Stimulated activated CD8-positive, alpha-beta memory T cell treated with anti-CD3 and anti-CD28 coated beads, Interleukin-15, amount 100 ng/mL, for 48 hours (primary cell): ENCODE results near the gene PTPRF.
A peak's percentile ranks its signal among the peaks of the same experiment; 100 is the strongest.

Experiments
- DNase-seq, 2 donors: peaks; one replicate each; pipeline ENCODE4 v3.0.0-alpha.2; 2020; ENCODE audit warnings: low read depth in 2 of 2

PTPRF gene

GRCh38 chr1:43552059-43552742 is 21.5 kb downstream of the PTPRF start:
- DNase-seq: no peak

DNA sequence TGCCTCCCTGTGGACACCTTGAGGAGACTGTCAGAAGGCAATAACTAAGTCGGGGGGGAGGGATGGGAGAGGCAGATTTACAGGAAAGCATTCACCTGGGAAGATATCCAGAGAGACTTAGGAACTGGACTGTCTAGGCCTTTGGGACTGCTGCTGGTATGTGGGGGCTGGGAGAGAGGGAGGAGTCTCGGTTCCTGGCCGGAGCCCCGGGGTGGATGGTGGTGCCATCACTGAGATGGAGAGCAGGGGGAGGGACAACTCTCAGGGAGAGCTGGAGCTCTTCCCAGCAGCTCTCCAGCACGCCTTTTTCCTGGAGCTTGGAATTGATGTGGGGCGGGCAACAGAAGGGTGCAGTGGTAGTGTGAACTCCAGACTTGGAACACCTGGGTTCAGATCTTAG is 22.1 kb downstream of the PTPRF start:
- DNase-seq: no peak

DNA sequence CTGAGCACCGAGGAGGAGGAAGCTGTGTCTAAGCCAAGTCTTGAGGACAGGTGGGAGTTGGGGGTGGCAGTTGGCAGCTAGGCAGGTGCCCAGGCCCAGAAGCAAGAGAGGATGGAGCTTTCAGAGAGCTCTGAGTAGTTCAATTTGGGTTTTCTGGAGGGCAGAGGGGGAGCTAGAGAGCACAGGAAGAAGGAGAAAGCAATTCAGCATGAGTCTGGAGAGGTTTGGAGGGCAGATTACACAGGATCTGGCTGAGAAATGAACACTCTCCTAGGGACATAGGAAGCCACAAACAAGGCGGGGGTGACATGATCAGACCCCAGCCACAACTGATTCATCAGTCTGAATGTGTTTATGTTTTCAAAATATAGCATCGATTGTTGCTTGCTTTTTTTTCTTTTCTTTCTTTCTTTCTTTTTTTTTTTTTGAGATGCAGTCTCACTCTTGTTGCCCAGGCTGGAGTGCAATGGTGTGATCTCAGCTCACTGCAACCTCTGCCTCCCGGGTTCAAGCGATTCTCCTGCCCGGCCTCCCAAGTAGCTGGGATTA is 23.8 kb downstream of the PTPRF start:
- peak in 1 of 2 donors; percentile 16 for DNase-seq

GRCh38 chr1:43556782-43557181 is 26.1 kb downstream of the PTPRF start:
- no peak for DNase-seq

GRCh38 chr1:43557744-43558245 is 27.1 kb downstream of the PTPRF start:
- DNase-seq: no peak

DNA sequence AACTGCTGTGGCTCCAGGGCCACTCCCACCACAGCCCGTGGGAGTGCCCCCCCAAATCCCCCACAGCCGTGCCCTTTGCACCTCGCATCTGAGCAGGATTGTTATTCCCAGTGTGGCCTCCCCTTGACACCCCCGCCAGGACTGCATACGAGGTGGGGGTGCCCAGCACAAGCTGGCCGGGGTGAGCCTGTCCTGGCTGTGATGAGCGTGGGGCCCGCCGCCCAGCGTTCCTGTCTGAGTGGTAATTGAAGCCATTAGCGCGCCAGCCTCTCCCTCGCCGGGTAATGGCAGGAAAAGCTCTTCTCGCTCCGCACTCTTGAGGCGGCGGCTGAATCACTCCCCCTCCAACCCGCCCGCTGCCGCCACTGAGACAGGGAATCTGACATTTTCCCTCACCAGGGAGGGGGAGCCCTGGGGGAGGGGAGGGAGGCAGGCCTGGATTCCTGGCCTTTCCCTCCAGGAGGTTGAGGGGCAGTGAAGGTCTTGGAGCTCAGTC is 27.7 kb downstream of the PTPRF start:
- DNase-seq: no peak

GRCh38 chr1:43559714-43560113 is 29.0 kb downstream of the PTPRF start:
- no peak for DNase-seq

DNA sequence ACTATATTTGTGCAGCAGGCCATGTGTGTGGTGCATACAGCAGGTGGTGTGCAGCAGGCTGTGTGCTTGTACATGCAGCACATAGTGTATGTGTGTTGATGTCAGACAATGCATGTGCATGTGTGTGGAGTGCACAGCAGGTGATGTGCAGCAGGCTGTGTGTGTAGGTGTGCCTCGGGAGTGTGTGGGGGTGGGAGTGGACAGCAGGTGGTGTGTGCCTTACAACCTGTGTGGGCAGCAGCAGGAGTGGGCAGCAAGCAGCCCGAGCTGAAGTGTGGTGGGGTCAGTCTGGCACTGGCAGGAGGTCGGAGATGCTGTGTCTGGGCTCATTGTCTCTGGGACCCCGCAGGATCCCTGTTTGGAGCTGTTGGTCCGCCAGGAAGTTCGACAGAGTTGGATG is 29.6 kb downstream of the PTPRF start:
- no peak for DNase-seq

- no peak for DNase-seq
These were observed 33.3 kb downstream of the PTPRF start for GRCh38 chr1:43563876-43564539.

GRCh38 chr1:43564551-43565348 is 34.1 kb downstream of the PTPRF start:
- no peak for DNase-seq

DNA sequence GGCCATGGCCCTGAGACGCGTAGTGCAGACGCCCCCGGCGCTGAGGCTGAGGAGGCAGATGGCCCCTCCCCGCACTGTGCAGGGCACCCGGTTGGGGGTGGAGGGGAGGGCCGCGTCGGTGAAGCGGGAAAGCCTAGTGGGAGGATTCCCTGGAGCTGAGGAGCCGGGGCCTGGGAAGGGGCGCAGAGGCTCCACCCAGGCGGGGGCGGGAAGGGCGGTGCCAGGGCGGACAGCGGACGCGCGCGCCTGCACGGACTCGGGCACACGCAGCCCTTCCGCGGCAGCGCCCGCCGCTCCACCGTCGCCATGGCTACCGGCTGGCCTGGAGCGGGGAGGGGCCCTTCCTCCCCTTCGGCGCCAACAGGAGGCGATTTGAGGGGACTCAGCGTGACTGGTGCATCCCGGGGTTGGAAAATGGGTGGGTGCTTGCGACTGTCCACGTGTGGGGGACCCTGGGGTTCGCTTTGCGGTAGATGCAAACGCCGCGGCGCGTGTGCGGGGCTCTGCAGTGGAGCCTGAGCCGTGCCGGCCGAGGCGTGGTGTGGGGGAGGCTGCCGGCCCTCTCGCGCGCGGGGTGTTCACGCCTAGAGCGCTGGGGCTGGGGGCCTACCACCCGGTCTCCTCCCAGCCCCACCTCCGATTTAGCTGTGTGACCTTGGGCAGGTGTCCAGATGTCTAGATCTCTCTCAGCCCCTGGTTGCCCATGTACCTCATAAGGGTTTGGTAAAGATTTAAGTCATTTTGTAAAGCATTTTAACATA is 35.1 kb downstream of the PTPRF start:
- peak; percentile 22 to 27 for DNase-seq

DNA sequence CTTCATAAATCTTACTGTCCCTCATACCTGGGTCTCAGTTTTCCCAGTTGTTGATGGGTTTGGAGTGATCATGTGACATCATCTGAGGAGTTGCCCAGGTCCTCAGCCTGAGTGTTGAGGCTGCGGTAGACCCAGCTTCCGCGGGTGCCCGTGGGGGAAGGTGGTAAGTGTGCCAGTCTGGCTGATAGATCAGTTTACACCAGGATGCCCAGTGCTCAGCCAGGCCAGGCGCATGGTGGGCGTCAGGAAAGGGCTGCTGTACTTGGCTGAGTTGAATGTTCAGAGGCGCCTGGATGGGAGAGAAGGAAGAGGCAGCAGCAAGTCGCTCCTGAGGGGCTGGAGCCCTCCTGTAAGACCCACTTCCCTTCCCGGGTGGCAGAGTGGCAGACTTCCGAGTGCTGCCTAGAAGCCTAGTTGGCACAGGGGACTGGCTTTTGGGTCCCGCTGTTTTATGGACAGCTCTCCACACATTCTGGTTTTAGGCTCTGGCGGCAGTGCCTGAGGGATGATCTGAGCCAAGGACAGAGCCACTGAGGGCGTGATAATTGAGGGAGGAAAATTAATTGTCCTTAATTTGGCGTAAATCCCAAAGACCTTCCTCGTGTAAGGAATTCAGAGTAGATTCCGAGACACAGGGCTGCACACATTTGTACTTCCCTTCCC is 35.8 kb downstream of the PTPRF start:
- DNase-seq: no peak

GRCh38 chr1:43569175-43569574 is 38.5 kb downstream of the PTPRF start:
- no peak for DNase-seq

DNA sequence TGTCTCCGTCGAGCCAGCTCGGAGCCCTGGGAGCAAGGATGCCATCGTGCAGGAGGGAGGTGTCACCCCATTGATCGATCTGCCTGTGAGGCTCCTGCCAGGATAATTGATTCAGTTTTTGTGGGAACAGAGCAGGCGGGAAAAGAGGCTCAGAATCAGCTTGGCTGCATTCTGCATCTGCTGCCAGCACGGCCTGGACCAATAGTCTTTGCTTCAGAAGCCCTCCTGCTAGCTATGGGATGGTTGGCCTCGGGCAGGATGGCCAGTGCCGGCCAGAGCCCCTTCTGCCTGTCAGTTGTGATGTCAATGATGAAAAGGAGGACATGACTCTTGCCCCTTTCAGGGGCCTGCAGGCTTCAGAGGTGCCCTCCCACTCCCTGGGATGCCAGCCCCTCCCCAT is 39.6 kb downstream of the PTPRF start:
- DNase-seq: no peak

- DNase-seq: no peak
These were observed 40.0 kb downstream of the PTPRF start for GRCh38 chr1:43570715-43571114.

- no peak for DNase-seq
These were observed 41.4 kb downstream of the PTPRF start for GRCh38 chr1:43572084-43572483.

DNA sequence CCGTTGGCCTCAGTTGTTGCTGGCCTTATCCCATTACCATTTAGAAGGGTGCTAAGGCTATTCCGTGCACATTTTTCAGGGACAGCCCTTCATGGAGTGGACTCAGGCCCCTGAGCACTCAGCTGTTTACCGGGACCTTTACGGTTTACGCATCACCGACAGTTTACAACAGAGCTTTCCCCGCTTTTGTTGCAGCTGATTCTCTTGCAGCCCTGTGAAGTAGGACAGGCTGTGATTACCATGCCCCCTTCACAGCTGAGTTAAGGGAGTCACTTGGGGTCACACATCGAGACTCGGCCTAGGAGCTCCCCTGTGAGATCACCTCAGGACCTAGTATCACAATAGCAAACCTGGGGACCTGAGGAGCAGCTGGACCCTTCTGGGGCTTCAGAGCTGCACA is 41.9 kb downstream of the PTPRF start:
- DNase-seq: no peak

DNA sequence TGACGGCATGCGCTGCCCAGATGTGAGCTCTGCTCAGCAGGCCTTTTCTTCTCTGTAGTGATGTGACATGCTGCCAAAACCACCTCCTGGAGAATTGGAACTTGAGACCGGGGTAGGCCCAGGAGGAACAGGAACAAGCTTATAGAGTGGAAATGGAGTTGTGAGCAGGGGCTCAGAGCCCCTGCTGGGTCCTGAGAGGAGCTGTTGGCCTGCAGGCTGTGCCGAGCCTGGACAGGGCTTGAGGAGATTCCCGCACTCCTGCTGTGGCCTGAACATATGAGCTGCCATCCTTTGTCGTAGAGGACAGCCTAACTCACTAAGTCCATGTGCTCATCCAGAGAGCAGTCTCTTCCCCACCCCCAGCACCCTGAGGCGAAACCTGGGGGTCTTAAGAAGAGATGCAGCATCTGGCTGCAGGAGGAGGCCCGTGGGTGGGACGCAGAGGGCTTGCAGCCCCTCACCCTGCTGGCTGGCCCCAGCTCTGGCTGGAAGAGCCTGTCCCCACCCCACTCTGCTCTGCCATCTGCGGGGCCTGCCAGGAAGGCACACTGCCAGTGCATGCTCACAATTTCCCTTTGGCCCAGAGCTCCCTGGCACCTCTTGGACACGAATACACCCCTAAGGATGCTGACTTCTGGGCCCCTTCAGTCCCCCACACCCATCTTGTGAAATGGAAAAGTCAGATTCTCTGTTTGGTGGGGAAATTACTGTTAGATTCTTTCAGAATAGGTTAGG is 42.5 kb downstream of the PTPRF start:
- no peak for DNase-seq

DNA sequence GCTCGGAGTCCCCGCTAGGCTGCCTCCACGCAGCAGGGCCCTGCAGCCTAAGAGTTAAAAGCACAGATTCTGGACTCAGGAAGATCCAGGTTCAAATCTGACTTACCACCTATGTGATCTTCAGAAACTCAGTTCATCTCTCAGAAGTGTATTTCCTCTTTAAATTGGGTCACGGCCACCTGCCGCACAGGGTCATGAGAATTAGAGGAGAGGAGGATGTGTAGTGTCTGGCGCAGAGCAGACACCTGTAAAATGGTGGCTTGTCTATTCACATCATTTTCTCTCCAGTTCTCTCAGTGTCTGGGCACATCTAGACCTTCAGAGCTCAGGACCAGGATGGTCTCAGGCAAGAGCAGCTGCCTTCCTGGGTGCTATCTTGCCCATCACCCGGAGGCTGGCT is 45.8 kb downstream of the PTPRF start:
- DNase-seq: no peak
